AG04449 (cell line): ENCODE results near the gene TRIO.

Experiments
- CTCF ChIA-PET: fragments of 350-600 bp; formaldehyde crosslinking; extraction: SDS; loops from one replicate; lab custom pipeline; 2021; ENCODE audit warnings: antibody characterized with exemption; lab: Yijun Ruan, JAX
- POLR2A ChIA-PET: fragments of 400-600, 350-600 bp; formaldehyde crosslinking; extraction: SDS; loops from one replicate; lab custom pipeline; 2020; ENCODE audit warnings: antibody characterized with exemption, inconsistent platforms; lab: Yijun Ruan, JAX
- DNase-seq: peaks from one replicate; pipeline ENCODE4 v3.0.0-alpha.2; 2010; ENCODE audit warnings: low read depth, low spot score
- H3K4me3 ChIP-seq: 2 replicates; pipeline ENCODE4 v1.5.1; 2011; ENCODE audit warnings: low read depth, mild to moderate bottlenecking, control low read depth, low read length
- TF ChIP-seq, protein P1 (sequence below): IDR thresholded peaks from one replicate; pipeline ENCODE4 v1.5.1; 2011; ENCODE audit warnings: mild to moderate bottlenecking, moderate library complexity, low read length, control low read depth, inconsistent platforms; ENCODE audit not compliant: insufficient read depth; ENCODE audit errors: missing control alignments

Gene TRIO

DNA sequence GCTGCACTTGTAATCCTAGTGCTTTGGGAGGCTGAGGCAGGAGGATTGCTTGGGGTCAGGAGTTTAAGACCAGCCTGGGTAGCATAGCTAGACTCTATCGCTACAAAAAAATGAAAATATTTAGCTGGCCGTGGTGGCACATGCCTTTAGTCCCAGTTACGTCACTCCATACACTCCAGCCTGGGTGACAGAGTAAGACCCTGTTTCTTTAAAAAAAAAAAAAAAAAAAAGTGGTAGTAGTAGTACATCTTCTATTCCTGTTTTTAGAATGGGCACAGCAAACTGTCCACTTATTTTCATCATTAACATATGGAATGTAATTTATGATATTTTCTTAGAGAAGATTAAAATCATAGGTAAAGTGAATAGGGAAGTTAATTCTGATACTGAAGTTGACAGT is 48.2 kb downstream of the TRIO start:
- ChIA-PET POLR2A (interaction anchor here (0.6 to 2.1 kb wide), 3 partner anchors 47 to 83 kb away, joined by 3 to 20 read pairs (median 6); partner anchors contain the start of gene TRIO), CTCF (interaction anchor here (2.5 kb wide), 1 partner anchor 79 kb away, joined by 15 read pairs; no protein-coding TSS in a partner anchor)
- TF ChIP-seq, protein P1, sequence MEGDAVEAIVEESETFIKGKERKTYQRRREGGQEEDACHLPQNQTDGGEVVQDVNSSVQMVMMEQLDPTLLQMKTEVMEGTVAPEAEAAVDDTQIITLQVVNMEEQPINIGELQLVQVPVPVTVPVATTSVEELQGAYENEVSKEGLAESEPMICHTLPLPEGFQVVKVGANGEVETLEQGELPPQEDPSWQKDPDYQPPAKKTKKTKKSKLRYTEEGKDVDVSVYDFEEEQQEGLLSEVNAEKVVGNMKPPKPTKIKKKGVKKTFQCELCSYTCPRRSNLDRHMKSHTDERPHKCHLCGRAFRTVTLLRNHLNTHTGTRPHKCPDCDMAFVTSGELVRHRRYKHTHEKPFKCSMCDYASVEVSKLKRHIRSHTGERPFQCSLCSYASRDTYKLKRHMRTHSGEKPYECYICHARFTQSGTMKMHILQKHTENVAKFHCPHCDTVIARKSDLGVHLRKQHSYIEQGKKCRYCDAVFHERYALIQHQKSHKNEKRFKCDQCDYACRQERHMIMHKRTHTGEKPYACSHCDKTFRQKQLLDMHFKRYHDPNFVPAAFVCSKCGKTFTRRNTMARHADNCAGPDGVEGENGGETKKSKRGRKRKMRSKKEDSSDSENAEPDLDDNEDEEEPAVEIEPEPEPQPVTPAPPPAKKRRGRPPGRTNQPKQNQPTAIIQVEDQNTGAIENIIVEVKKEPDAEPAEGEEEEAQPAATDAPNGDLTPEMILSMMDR = no peak
- no peak overlapping the region for H3K4me3 ChIP-seq
- no peak for DNase-seq

GRCh38 chr5:14193496-14193895 is 50.4 kb downstream of the TRIO start:
- H3K4me3 ChIP-seq = no peak overlapping the region
- ChIA-PET POLR2A (no interaction called here), CTCF (interaction anchor here (0.9 to 1.2 kb wide), 3 partner anchors 46 to 206 kb away, joined by 3 read pairs; no protein-coding TSS in a partner anchor)
- TF ChIP-seq, protein P1 = no peak
- no peak for DNase-seq

DNA sequence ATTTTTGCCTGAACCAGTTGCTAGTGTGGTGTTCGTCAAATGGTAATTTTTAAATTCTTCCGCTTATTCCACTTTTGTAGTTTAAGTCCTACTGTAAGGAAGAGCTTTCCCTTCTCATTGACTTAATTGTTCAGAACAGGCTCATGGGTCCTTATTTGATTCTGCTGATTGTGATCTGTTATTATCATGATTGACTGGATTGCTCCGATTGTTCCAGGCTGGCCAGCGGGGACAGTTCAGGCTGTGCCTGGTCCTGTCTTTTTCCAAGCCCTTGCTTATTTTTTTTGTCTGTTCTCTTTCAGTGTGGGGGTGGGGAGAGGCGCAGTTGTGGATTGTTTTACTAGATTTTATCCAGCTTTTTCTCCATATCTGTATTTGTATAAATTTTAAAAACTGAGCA is 52.4 kb downstream of the TRIO start:
- TF ChIP-seq, protein P1 = no peak
- no peak for DNase-seq
- no peak overlapping the region for H3K4me3 ChIP-seq
- ChIA-PET POLR2A (no interaction called here), CTCF (interaction anchor here (1.1 to 2.7 kb wide), 3 partner anchors 9 to 75 kb away, joined by 3 to 11 read pairs (median 3); no protein-coding TSS in a partner anchor)

DNA sequence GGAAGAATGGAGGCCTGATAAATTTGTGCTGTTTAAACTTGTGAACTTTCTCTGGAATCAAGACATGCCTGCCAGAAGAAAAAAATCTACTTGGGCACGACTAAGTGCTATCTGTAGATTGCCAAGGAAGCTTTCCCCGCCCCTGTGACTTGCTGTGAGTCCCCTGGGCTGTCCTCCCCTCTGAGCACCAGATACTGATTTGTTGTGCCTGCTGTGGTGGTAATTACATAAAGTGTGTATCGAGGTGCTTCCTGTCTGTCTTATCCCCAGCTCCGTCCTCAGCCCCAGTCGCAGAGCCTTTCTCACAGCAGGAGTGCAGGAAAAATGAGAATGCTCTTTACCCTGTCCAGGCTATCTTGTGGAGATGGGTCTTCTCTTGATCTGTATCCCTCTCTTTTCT is 53.9 kb downstream of the TRIO start:
- TF ChIP-seq, protein P1 = no peak
- ChIA-PET POLR2A (no interaction called here), CTCF (interaction anchor here (1.5 to 2.7 kb wide), 2 partner anchors 31 to 74 kb away, joined by 3 to 11 read pairs; no protein-coding TSS in a partner anchor)
- no peak for DNase-seq
- H3K4me3 ChIP-seq = no peak overlapping the region

GRCh38 chr5:14199902-14200301 is 56.8 kb downstream of the TRIO start:
- TF ChIP-seq, protein P1 = no peak
- ChIA-PET POLR2A (no interaction called here), CTCF (interaction anchor here (0.9 to 1.6 kb wide), 2 partner anchors 70 to 213 kb away, joined by 3 to 5 read pairs; no protein-coding TSS in a partner anchor)
- H3K4me3 ChIP-seq = no peak overlapping the region
- DNase-seq = no peak

- no peak for DNase-seq
- ChIA-PET POLR2A (no interaction called here), CTCF (interaction anchor here (1.0 kb wide), 1 partner anchor 40 kb away, joined by 3 read pairs; no protein-coding TSS in a partner anchor)
- H3K4me3 ChIP-seq = no peak overlapping the region
- TF ChIP-seq, protein P1 = no peak
Measured at GRCh38 chr5:14200312-14200990, 57.3 kb downstream of the TRIO start.
